Lower lobe of right lung (tissue), 2 donors: ENCODE results near the gene SLC44A2. TPM values are rescaled to one million over a fixed set of nuclear protein-coding genes. Genes with fewer than 3 reads are reported as not detected.

Experiments
- ATAC-seq, 2 donors: fragments of 200-7000 bp; cut with Tn5 transposase; one replicate each; pipeline ENCODE4 v1.9.1; 2020 to 2022; ENCODE audit warnings: mild to moderate bottlenecking in 2 of 2, moderate library complexity in 2 of 2
- DNase-seq: peaks from one replicate; pipeline ENCODE4 v3.0.0-alpha.2; 2020
- H3K27ac ChIP-seq: fragments of 200-600 bp; one replicate; pipeline ENCODE4 v1.8.0; 2022
- H3K27me3 ChIP-seq: fragments of 200-600 bp; one replicate; pipeline ENCODE4 v1.8.0; 2022; ENCODE audit warnings: low read depth
- H3K36me3 ChIP-seq: fragments of 200-600 bp; one replicate; pipeline ENCODE4 v1.8.0; 2022; ENCODE audit warnings: mild to moderate bottlenecking
- H3K4me1 ChIP-seq: fragments of 200-600 bp; one replicate; pipeline ENCODE4 v1.8.0; 2022
- H3K4me3 ChIP-seq: fragments of 200-600 bp; one replicate; pipeline ENCODE4 v1.8.0; 2022; ENCODE audit warnings: mild to moderate bottlenecking
- H3K9me3 ChIP-seq: fragments of 200-600 bp; one replicate; pipeline ENCODE4 v1.8.0; 2022
- CTCF ChIP-seq: fragments of 200-600 bp; IDR thresholded peaks from one replicate; pipeline ENCODE4 v1.8.0; 2022; ENCODE audit warnings: antibody characterized with exemption, mild to moderate bottlenecking
- intact Hi-C: fragments of 100-400 bp; cut with DNase I; formaldehyde crosslinking; loops from one replicate; pipeline ENCODE4 v1.11.0; 2022
- total RNA-seq: library from RNA; stranded (reverse); fragmentation: NEBNext Ultra II Directional; extraction: Animal tissue kit (Norgen Biotek cat#: 25700); gene quantifications from one replicate; pipeline ENCODE4 v1.2.1, GENCODE V29; 2021
- donor health status: DM: no; HTN: yes; CAD: no; lungs with severe emphysema.

Gene SLC44A2
- total RNA-seq, 1 donor from 2014 or later: 256 TPM

GRCh38 chr19:10586396-10586795 lies 39.0 kb upstream of the SLC44A2 start:
- H3K4me3 ChIP-seq: peak overlapping the region; percentile 49
- no peaks in the 10 kb centered on the region for H3K27me3 ChIP-seq
- no peak for TF ChIP-seq CTCF
- H3K36me3 ChIP-seq: no peaks in the 10 kb centered on the region
- no peaks in the 10 kb centered on the region for H3K9me3 ChIP-seq
- peaks cover 2% of the 10 kb centered on the region for H3K4me1 ChIP-seq
- ATAC-seq: peak in 1 of 2 donors; percentile 13
- peak overlapping the region; percentile 20 for H3K27ac ChIP-seq
- DNase-seq: no peak
- intact Hi-C loops: loop anchor here (10.0 kb wide), 1 partner anchor 58 kb away; no protein-coding TSS in a partner anchor

- intact Hi-C loops: loop anchor here (10.0 kb wide), 1 partner anchor 58 kb away; no protein-coding TSS in a partner anchor
- H3K36me3 ChIP-seq: no peaks in the 10 kb centered on the region
- peak within 1 kb of the TSS; percentile 49 for H3K4me3 ChIP-seq
- H3K27ac ChIP-seq: peak within 1 kb of the TSS; percentile 20
- peak; percentile 80 to 85 for ATAC-seq
- no peak for TF ChIP-seq CTCF
- no peaks in the 10 kb centered on the region for H3K9me3 ChIP-seq
- H3K27me3 ChIP-seq: no peaks in the 10 kb centered on the region
- H3K4me1 ChIP-seq: peaks cover 6% of the 10 kb centered on the region
- DNase-seq: peak; percentile 73
Observed at GRCh38 chr19:10587022-10587838, 38.1 kb upstream of the SLC44A2 start, which contains the start of gene AP1M2. AP1M2 (minus strand) TSS chr19:10587312; CDS start chr19:10587231, 81 bp downstream.

- peaks cover 6% of the 10 kb centered on the region for H3K4me1 ChIP-seq
- no peaks in the 10 kb centered on the region for H3K27me3 ChIP-seq
- TF ChIP-seq CTCF: no peak
- intact Hi-C loops: loop anchor here (10.0 kb wide), 1 partner anchor 57 kb away; no protein-coding TSS in a partner anchor
- DNase-seq (no peak), ATAC-seq (no peak)
- no peaks in the 10 kb centered on the region for H3K36me3 ChIP-seq
- no peak overlapping the region for H3K4me3 ChIP-seq
- H3K9me3 ChIP-seq: no peaks in the 10 kb centered on the region
- no peak overlapping the region for H3K27ac ChIP-seq
Observed at GRCh38 chr19:10587839-10588150, 37.6 kb upstream of the SLC44A2 start.

- H3K27ac ChIP-seq: peak overlapping the region; percentile 49
- intact Hi-C loops: no loop called here
- H3K27me3 ChIP-seq: no peaks in the 10 kb centered on the region
- TF ChIP-seq CTCF: no peak
- no peaks in the 10 kb centered on the region for H3K36me3 ChIP-seq
- ATAC-seq (no peak), DNase-seq (no peak)
- no peak overlapping the region for H3K4me3 ChIP-seq
- no peaks in the 10 kb centered on the region for H3K9me3 ChIP-seq
- H3K4me1 ChIP-seq: peaks cover 43% of the 10 kb centered on the region
Observed at GRCh38 chr19:10593148-10593547, 32.2 kb upstream of the SLC44A2 start.

- H3K4me1 ChIP-seq: peaks cover 43% of the 10 kb centered on the region
- intact Hi-C loops: no loop called here
- peak overlapping the region; percentile 49 for H3K27ac ChIP-seq
- no peaks in the 10 kb centered on the region for H3K9me3 ChIP-seq
- no peaks in the 10 kb centered on the region for H3K27me3 ChIP-seq
- peak in 1 of 2 donors; percentile 45 for ATAC-seq
- peak; percentile 61 for DNase-seq
- no peaks in the 10 kb centered on the region for H3K36me3 ChIP-seq
- no peak overlapping the region for H3K4me3 ChIP-seq
- no peak for TF ChIP-seq CTCF
Observed at GRCh38 chr19:10593820-10594637, 31.3 kb upstream of the SLC44A2 start.
